Liver (tissue), 2 donors: Measurements from ENCODE around the gene ELF2.

ENCODE experiments used
- RXRA ChIP-seq, 2 donors: IDR thresholded peaks; 2 replicates each; pipeline ENCODE4 v1.6.1; 2017 to 2018; ENCODE audit warnings: antibody characterized with exemption in 2 of 2, mild to moderate bottlenecking in 1 of 2
- YY1 ChIP-seq: IDR thresholded peaks from 2 replicates; pipeline ENCODE4 v1.6.1; 2016; ENCODE audit warnings: antibody characterized with exemption, mild to moderate bottlenecking
- donor health status: healthy.

- no peak for TF ChIP-seq YY1
- no peak for TF ChIP-seq RXRA (IDR thresholded peaks at IDR 0.05)
Measured at GRCh38 chr4:139118365-139118764, 58.7 kb downstream of the ELF2 start.
